GM10266 (cell line): ENCODE measurements around the gene PAQR7.

ENCODE experiments used
- DNase-seq: peaks from one replicate; pipeline ENCODE4 v3.0.0; 2012; ENCODE audit errors: extremely low spot score
- CTCF ChIP-seq: IDR thresholded peaks from 2 replicates; pipeline ENCODE4 v1.5.1; 2012; ENCODE audit warnings: mild to moderate bottlenecking, low read depth; ENCODE audit not compliant: control insufficient read depth, insufficient read depth; ENCODE audit errors: missing control alignments

PAQR7 gene

GRCh38 chr1:25875154-25875855 is at the start of gene PAQR7:
Gene PAQR7 (minus strand): TSS chr1:25875708. CDS start chr1:25863839, 11,869 bp downstream.
- TF ChIP-seq CTCF = no peak
- peak; percentile 84 for DNase-seq

GRCh38 chr1:25924454-25924853 is 48.9 kb upstream of the PAQR7 start:
- no peak for TF ChIP-seq CTCF
- DNase-seq = no peak

GRCh38 chr1:25922971-25923552 is 47.6 kb upstream of the PAQR7 start:
- no peak for TF ChIP-seq CTCF
- no peak for DNase-seq

- peak; percentile 36 for DNase-seq
- no peak for TF ChIP-seq CTCF
These were observed 46.8 kb upstream of the PAQR7 start for GRCh38 chr1:25922056-25922970.

GRCh38 chr1:25918615-25919014 is 43.1 kb upstream of the PAQR7 start:
- no peak for DNase-seq
- no peak for TF ChIP-seq CTCF

- TF ChIP-seq CTCF = no peak
These were observed 42.5 kb upstream of the PAQR7 start for GRCh38 chr1:25917996-25918395.

More at GRCh38 chr1:25917996-25918395, 42.5 kb upstream of the PAQR7 start:
- DNase-seq = no peak
